KOPT-K1 (cell line): ENCODE data around the gene NR2C2AP.
A peak's percentile ranks its signal among the peaks of the same experiment; 100 is the strongest.

Experiments
- H3K27ac ChIP-seq: fragments of 200-600 bp; sonication (generic); 2 replicates; pipeline ENCODE4 v1.5.1; 2016; ENCODE audit warnings: antibody characterized with exemption, mild to moderate bottlenecking, low read depth, low read length; ENCODE audit not compliant: poor library complexity, severe bottlenecking
- H3K36me3 ChIP-seq: fragments of 200-600 bp; sonication (generic); 2 replicates; pipeline ENCODE4 v1.5.1; 2017; ENCODE audit warnings: antibody characterized with exemption, mild to moderate bottlenecking, low read length, moderate library complexity; ENCODE audit not compliant: insufficient read depth
- H3K9me3 ChIP-seq: fragments of 200-600 bp; sonication (generic); 2 replicates; pipeline ENCODE4 v1.5.1; 2017; ENCODE audit warnings: antibody characterized with exemption, low read length, mild to moderate bottlenecking; ENCODE audit not compliant: insufficient read depth, poor library complexity, severe bottlenecking

Gene NR2C2AP

GRCh38 chr19:19206938-19207337 is 3.7 kb upstream of the NR2C2AP start:
- no peak overlapping the region for H3K27ac ChIP-seq
- H3K9me3 ChIP-seq = no peaks in the 10 kb centered on the region
- peaks cover 5% of the 10 kb centered on the region; the same call in 1 of the 2 replicates for H3K36me3 ChIP-seq

GRCh38 chr19:19205416-19206410 is 2.5 kb upstream of the NR2C2AP start:
- H3K9me3 ChIP-seq = no peaks in the 10 kb centered on the region
- peaks cover 15% of the 10 kb centered on the region; the same call in 1 of the 2 replicates for H3K36me3 ChIP-seq
- no peak overlapping the region for H3K27ac ChIP-seq

GRCh38 chr19:19204181-19204580 is 967 bp upstream of the NR2C2AP start:
- Histone ChIP-seq H3K27ac (no peak overlapping the region), H3K9me3 (no peaks in the 10 kb centered on the region), H3K36me3 (peaks cover 24% of the 10 kb centered on the region)

- no peaks in the 10 kb centered on the region for H3K9me3 ChIP-seq
- H3K36me3 ChIP-seq = peaks cover 39% of the 10 kb centered on the region
- H3K27ac ChIP-seq = peak overlapping the region; percentile 88
Measured at GRCh38 chr19:19202707-19203011, 555 bp downstream of the NR2C2AP start.

- Histone ChIP-seq H3K36me3 (peaks cover 46% of the 10 kb centered on the region), H3K27ac (peak overlapping the region; percentile 88), H3K9me3 (no peaks in the 10 kb centered on the region)
Measured at GRCh38 chr19:19201697-19202630, 1.2 kb downstream of the NR2C2AP start.

- peaks cover 24% of the 10 kb centered on the region for H3K36me3 ChIP-seq
- H3K27ac ChIP-seq = no peak overlapping the region
- no peaks in the 10 kb centered on the region for H3K9me3 ChIP-seq
Measured at GRCh38 chr19:19193926-19194325, 9.3 kb downstream of the NR2C2AP start.

GRCh38 chr19:19192910-19193423 is 10.2 kb downstream of the NR2C2AP start:
- peaks cover 14% of the 10 kb centered on the region for H3K36me3 ChIP-seq

GRCh38 chr19:19192078-19192882 is 10.9 kb downstream of the NR2C2AP start, which contains the start of the genes BORCS8 and RFXANK:
Gene BORCS8 (minus strand): TSS chr19:19192152. CDS start chr19:19192117, 35 bp downstream.
Gene RFXANK (plus strand): TSS chr19:19192258. CDS start chr19:19193947, 1,689 bp downstream.
- Histone ChIP-seq H3K9me3 (no peaks in the 10 kb centered on the region), H3K27ac (peak within 1 kb of the TSS; percentile 97), H3K36me3 (peaks cover 8% of the 10 kb centered on the region)

More at GRCh38 chr19:19192910-19193423, 10.2 kb downstream of the NR2C2AP start:
- no peaks in the 10 kb centered on the region for H3K9me3 ChIP-seq
- peak overlapping the region; percentile 97 for H3K27ac ChIP-seq

GRCh38 chr19:19191768-19192077 is 11.5 kb downstream of the NR2C2AP start:
- Histone ChIP-seq H3K36me3 (peaks cover 6% of the 10 kb centered on the region), H3K27ac (peak overlapping the region; percentile 97), H3K9me3 (no peaks in the 10 kb centered on the region)

- Histone ChIP-seq H3K9me3 (no peaks in the 10 kb centered on the region), H3K36me3 (peaks cover 16% of the 10 kb centered on the region; the same call in 1 of the 2 replicates), H3K27ac (no peak overlapping the region)
Measured at GRCh38 chr19:19186742-19187141, 16.5 kb downstream of the NR2C2AP start.

- peaks cover 22% of the 10 kb centered on the region; the same call in 1 of the 2 replicates for H3K36me3 ChIP-seq
- H3K9me3 ChIP-seq = no peaks in the 10 kb centered on the region
- H3K27ac ChIP-seq = no peak overlapping the region
Measured at GRCh38 chr19:19185853-19186740, 17.1 kb downstream of the NR2C2AP start.

- H3K27ac ChIP-seq = no peak overlapping the region
- peaks cover 40% of the 10 kb centered on the region; the same call in 1 of the 2 replicates for H3K36me3 ChIP-seq
- no peaks in the 10 kb centered on the region for H3K9me3 ChIP-seq
Measured at GRCh38 chr19:19181488-19181998, 21.7 kb downstream of the NR2C2AP start.
